GM23248 (cell line): ENCODE measurements around the gene SFTPB. TPM values are rescaled to one million over a fixed set of nuclear protein-coding genes. Genes with fewer than 3 reads are reported as not detected.

ENCODE experiments used
- DNase-seq: peaks from one replicate; pipeline ENCODE4 v3.0.0-alpha.2; 2015
- H2AFZ ChIP-seq: fragments of 200-600 bp; sonication (generic); 2 replicates; pipeline ENCODE4 v1.6.1; 2016; ENCODE audit warnings: antibody characterized with exemption
- H3F3A ChIP-seq: fragments of 200-600 bp; sonication (generic); 2 replicates; pipeline ENCODE4 v1.6.1; 2016; ENCODE audit warnings: mild to moderate bottlenecking, antibody characterized with exemption, mixed run types; ENCODE audit not compliant: insufficient read depth
- H3K27ac ChIP-seq: fragments of 200-600 bp; sonication (generic); 2 replicates; pipeline ENCODE4 v1.5.1; 2016; ENCODE audit warnings: mild to moderate bottlenecking
- H3K27me3 ChIP-seq: fragments of 200-600 bp; sonication (generic); replicated peaks from 2 replicates; pipeline ENCODE4 v1.6.1; 2016; ENCODE audit warnings: mild to moderate bottlenecking; ENCODE audit not compliant: insufficient read depth
- H3K36me3 ChIP-seq: fragments of 200-600 bp; sonication (generic); 2 replicates; pipeline ENCODE4 v1.6.1; 2016; ENCODE audit warnings: low read depth, mild to moderate bottlenecking
- H3K4me1 ChIP-seq: fragments of 200-600 bp; sonication (generic); 2 replicates; pipeline ENCODE4 v1.6.1; 2016; ENCODE audit warnings: mild to moderate bottlenecking; ENCODE audit not compliant: insufficient read depth
- H3K4me2 ChIP-seq: fragments of 200-600 bp; sonication (generic); one replicate; pipeline ENCODE4 v1.6.1; 2016; ENCODE audit warnings: mild to moderate bottlenecking; ENCODE audit not compliant: unreplicated experiment
- H3K4me3 ChIP-seq: fragments of 200-600 bp; sonication (generic); 2 replicates; pipeline ENCODE4 v1.5.1; 2016; ENCODE audit warnings: mild to moderate bottlenecking
- H3K79me2 ChIP-seq: fragments of 200-600 bp; sonication (generic); 2 replicates; pipeline ENCODE4 v1.6.1; 2016; ENCODE audit warnings: mild to moderate bottlenecking; ENCODE audit not compliant: insufficient read depth
- H3K9ac ChIP-seq: fragments of 200-600 bp; sonication (generic); 2 replicates; pipeline ENCODE4 v1.6.1; 2016; ENCODE audit warnings: mild to moderate bottlenecking
- H3K9me2 ChIP-seq: fragments of 200-600 bp; sonication (generic); 2 replicates; pipeline ENCODE4 v1.6.1; 2016; ENCODE audit warnings: mixed run types, mild to moderate bottlenecking, moderate library complexity; ENCODE audit not compliant: insufficient read depth
- H3K9me3 ChIP-seq: fragments of 200-600 bp; sonication (generic); one replicate; pipeline ENCODE4 v1.6.1; 2017; ENCODE audit warnings: low read depth
- H4K20me1 ChIP-seq: fragments of 200-600 bp; sonication (generic); 2 replicates; pipeline ENCODE4 v1.6.0; 2016; ENCODE audit not compliant: insufficient read depth
- EZH2 ChIP-seq: fragments of 200-600 bp; sonication (generic); IDR thresholded peaks from 2 replicates; pipeline ENCODE4 v1.6.1; 2018; ENCODE audit warnings: antibody characterized with exemption, mild to moderate bottlenecking; ENCODE audit not compliant: insufficient read depth, poor library complexity, severe bottlenecking
- EZH2phosphoT487 ChIP-seq: fragments of 200-600 bp; sonication (generic); IDR thresholded peaks from 2 replicates; pipeline ENCODE4 v1.6.1; 2018; ENCODE audit warnings: antibody characterized with exemption, moderate library complexity, mild to moderate bottlenecking, low read depth; ENCODE audit not compliant: insufficient read depth
- WGBS, 2 experiments: methylation state at CpG; one replicate each; pipeline ENCODE4 v1.1.6; 2015 to 2017; ENCODE audit warnings: low lambda C conversion rate in 2 of 2, low coverage in 1 of 2; ENCODE audit errors: missing lambda C conversion rate in 2 of 2; 5-methylcytosine and 5-hydroxymethylcytosine counted together
- in situ Hi-C: fragments of 300-500 bp; cut with MboI; formaldehyde crosslinking; loops from 2 replicates; pipeline ENCODE4 v1.15.0; 2020
- polyA plus RNA-seq: library from polyadenylated mRNA; unstranded; fragments of >200 nt; fragmentation: Nextera tagmentation; extraction: Ambion mirVana; gene quantifications from 2 replicates; pipeline ENCODE4 v1.2.1, GENCODE V29; 2016
- total RNA-seq: library from RNA; depleted of rRNA; stranded (reverse); fragments of >200 nt; shearing (Covaris generic); gene quantifications from 2 replicates; pipeline ENCODE4 v1.2.3, GENCODE V29; 2014

Gene SFTPB
- total and polyA plus RNA-seq, 2 experiments from 2014 or later = not detected

DNA sequence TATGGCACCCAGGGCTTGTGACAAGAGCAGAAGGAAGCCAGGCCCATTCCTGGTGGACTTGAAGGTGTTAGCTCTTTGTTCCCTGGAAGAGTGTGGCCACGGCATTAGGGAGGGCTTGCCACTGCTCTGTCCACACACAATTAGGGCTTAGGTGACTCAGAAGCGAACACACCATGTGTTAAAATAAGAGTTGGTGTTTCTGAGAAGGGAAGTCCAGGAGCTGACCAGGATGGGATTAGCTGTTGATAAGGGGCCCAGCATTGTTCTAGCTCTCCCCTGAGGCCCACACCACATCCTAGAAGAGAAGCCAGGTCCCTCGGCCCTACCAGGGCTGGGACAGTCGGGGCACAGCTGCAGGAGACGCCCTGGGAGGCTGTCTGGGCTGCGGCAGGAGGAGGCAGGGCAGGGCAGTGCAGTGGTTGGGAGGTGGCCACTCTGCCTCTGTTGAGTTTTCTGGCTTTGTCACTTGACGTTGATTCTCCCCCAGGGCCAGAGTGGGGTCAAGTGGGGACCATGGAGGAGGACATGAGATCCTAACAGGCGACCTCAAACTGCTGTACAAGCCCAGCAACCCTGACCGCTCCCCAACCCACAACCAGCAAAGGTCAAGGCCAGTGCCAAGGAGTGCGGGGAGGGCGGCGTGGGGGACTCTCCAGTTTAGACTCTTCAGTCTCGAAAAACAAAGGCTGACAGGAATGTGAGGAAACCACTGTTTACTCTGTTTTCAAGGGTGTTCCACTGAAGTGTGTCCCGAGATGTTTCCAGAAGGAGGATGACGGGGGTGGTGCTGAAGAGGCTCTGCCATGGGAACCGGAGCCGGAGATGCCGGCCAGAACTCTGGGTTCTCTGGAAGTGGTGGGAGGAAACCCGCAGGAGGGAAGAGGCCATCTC, 42.9 kb upstream of the SFTPB start:
- H3K4me1 ChIP-seq = peaks cover 10% of the 10 kb centered on the region
- peak; percentile 39 for DNase-seq
- no peaks in the 10 kb centered on the region for H3K27me3 ChIP-seq
- no peak overlapping the region for H3K27ac ChIP-seq
- H3F3A ChIP-seq = 0 out of 2 replicates have a peak, but pooled peaks cover 12% of the 10 kb centered on the region
- TF ChIP-seq EZH2phosphoT487 = no peak
- no peak overlapping the region for H3K4me2 ChIP-seq
- no peak overlapping the region for H3K9ac ChIP-seq
- no peak overlapping the region for H3K4me3 ChIP-seq
- WGBS, 2 experiments = 49 to 53% methylated on average over 19 of the region's 19 CpGs
- H3K36me3 ChIP-seq = no peaks in the 10 kb centered on the region
- no peaks in the 10 kb centered on the region for H3K9me3 ChIP-seq
- H3K79me2 ChIP-seq = no peaks in the 10 kb centered on the region
- no peaks in the 10 kb centered on the region for H3K9me2 ChIP-seq
- H2AFZ ChIP-seq = no peak overlapping the region
- no peaks in the 10 kb centered on the region for H4K20me1 ChIP-seq
- in situ Hi-C loops = no loop called here

DNA sequence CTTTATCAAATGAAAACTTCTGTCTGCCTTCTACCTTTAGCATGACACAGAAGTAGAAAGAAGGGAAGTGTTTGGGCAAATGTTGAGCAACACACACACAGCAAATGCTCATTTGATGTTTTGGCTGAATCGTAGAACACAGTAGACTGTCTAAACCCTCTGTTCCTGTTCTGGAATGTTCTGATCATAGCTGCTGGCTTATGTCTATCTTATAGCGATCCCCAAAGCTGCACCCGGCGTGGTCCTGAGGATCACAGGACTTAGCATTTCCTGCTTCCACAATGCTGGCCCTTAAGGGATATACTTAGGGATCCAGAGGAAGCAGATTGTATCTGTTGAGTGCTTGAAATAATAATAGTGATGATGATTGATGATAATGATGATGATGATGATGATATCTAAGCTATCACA, 41.4 kb upstream of the SFTPB start:
- Histone ChIP-seq H3F3A (0 out of 2 replicates have a peak, but pooled peaks cover 18% of the 10 kb centered on the region), H2AFZ (no peak overlapping the region), H3K4me3 (no peak overlapping the region), H3K27me3 (no peaks in the 10 kb centered on the region), H3K27ac (no peak overlapping the region), H4K20me1 (no peaks in the 10 kb centered on the region), H3K4me2 (no peak overlapping the region), H3K36me3 (no peaks in the 10 kb centered on the region), H3K9me2 (no peaks in the 10 kb centered on the region), H3K9ac (no peak overlapping the region), H3K4me1 (peaks cover 20% of the 10 kb centered on the region), H3K9me3 (no peaks in the 10 kb centered on the region), H3K79me2 (no peaks in the 10 kb centered on the region)
- no peak for TF ChIP-seq EZH2
- no peak for TF ChIP-seq EZH2phosphoT487
- in situ Hi-C loops = no loop called here
- 22 to 27% methylated on average over 4 of the region's 4 CpGs for WGBS, 2 experiments
- DNase-seq = peak; percentile 46

DNA sequence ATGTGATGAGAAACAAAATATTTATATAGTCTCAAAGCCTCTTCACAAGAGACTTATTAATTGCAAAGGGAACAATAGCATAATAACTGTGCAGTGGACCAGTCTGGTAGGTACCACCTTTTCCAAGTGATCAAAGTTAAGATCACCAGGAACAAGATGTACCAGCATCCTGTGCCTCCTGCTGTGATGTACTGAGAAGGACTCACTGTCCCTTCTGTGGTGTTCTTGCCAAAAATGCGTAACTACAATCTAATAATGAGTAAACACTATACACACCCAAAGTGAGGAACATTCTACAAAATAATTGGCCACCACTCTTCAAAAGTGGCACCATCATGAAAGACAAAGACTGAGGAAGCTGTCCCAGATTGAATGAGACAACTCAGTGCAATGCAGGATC, 40.6 kb upstream of the SFTPB start:
- H3K27me3 ChIP-seq = no peaks in the 10 kb centered on the region
- in situ Hi-C loops = no loop called here
- H3K79me2 ChIP-seq = no peaks in the 10 kb centered on the region
- peaks cover 19% of the 10 kb centered on the region for H3K4me1 ChIP-seq
- no peak overlapping the region for H3K4me3 ChIP-seq
- TF ChIP-seq EZH2 (no peak), EZH2phosphoT487 (no peak)
- H3K9ac ChIP-seq = no peak overlapping the region
- H2AFZ ChIP-seq = no peak overlapping the region
- H3K9me3 ChIP-seq = no peaks in the 10 kb centered on the region
- no peak for DNase-seq
- WGBS, 2 experiments = 65 to 70% methylated on average over 1 of the region's 1 CpG
- no peak overlapping the region for H3K27ac ChIP-seq
- no peaks in the 10 kb centered on the region for H3K36me3 ChIP-seq
- no peak overlapping the region for H3K4me2 ChIP-seq
- H3F3A ChIP-seq = 0 out of 2 replicates have a peak, but pooled peaks cover 18% of the 10 kb centered on the region
- no peaks in the 10 kb centered on the region for H3K9me2 ChIP-seq
- H4K20me1 ChIP-seq = no peaks in the 10 kb centered on the region

DNA sequence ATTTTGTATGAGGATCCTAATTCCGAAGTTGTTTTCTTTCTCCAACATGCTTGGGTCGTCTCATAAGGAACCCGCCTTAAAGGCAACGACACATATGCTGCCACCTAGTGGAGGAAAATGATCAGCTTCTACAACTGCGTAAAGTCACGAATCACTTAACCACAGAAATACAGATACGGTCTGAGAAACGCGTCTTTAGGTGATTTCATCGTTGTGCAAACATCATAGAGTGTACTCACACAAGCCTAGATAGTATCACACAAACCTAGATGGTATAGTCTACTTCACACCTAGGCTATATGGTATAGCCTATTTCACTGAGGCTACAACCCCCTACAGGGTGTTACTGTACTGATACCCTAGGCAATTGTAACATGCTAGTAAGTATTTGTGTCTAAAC, 39.3 kb upstream of the SFTPB start:
- H3F3A ChIP-seq = peaks cover 25% of the 10 kb centered on the region
- no peaks in the 10 kb centered on the region for H4K20me1 ChIP-seq
- TF ChIP-seq EZH2 = no peak
- no peak for TF ChIP-seq EZH2phosphoT487
- H3K36me3 ChIP-seq = no peaks in the 10 kb centered on the region
- H3K9me2 ChIP-seq = no peaks in the 10 kb centered on the region
- in situ Hi-C loops = no loop called here
- no peaks in the 10 kb centered on the region for H3K27me3 ChIP-seq
- 1% methylated on average over 10 of the region's 10 CpGs for WGBS, 2 experiments
- H3K9ac ChIP-seq = no peak overlapping the region
- peak; percentile 90 for DNase-seq
- no peaks in the 10 kb centered on the region for H3K79me2 ChIP-seq
- H3K4me1 ChIP-seq = peaks cover 20% of the 10 kb centered on the region
- no peaks in the 10 kb centered on the region for H3K9me3 ChIP-seq
- H3K27ac ChIP-seq = no peak overlapping the region
- no peak overlapping the region for H3K4me3 ChIP-seq
- no peak overlapping the region for H3K4me2 ChIP-seq
- no peak overlapping the region for H2AFZ ChIP-seq
